HepG2 (cell line): ENCODE results near the gene ZCCHC10. TPM values are rescaled to one million over a fixed set of nuclear protein-coding genes. Genes with fewer than 3 reads are reported as not detected.

ENCODE experiments used
- CBX1 ChIP-seq: IDR thresholded peaks from one replicate; pipeline ENCODE4 v1.6.1; 2016; ENCODE audit warnings: antibody characterized with exemption, low read depth
- GABPA ChIP-seq, 2 experiments: IDR thresholded peaks; 2 replicates each; pipeline ENCODE4 v1.6.1; 2011 to 2016; ENCODE audit warnings: low read depth in 2 of 2, low read length in 1 of 2, missing biosample characterization in 1 of 2, missing genetic modification characterization in 1 of 2
- MAFF ChIP-seq: IDR thresholded peaks from 2 replicates; pipeline ENCODE4 v1.6.1; 2011; ENCODE audit warnings: low read depth, low read length, improper control_type of control experiment
- NR0B2 ChIP-seq: sonication (generic); formaldehyde crosslinking; IDR thresholded peaks from 2 replicates; pipeline ENCODE4 v1.4.0; 2020; ENCODE audit warnings: mild to moderate bottlenecking, missing genetic modification reagents
- RAD51 ChIP-seq: fragments of 450-650 bp; IDR thresholded peaks from 2 replicates; pipeline ENCODE4 v1.6.1; 2016; ENCODE audit warnings: borderline replicate concordance
- SALL2 ChIP-seq: sonication (generic); formaldehyde crosslinking; IDR thresholded peaks from 2 replicates; pipeline ENCODE4 v1.8.1; 2023; ENCODE audit warnings: mild to moderate bottlenecking, missing genetic modification reagents, inconsistent platforms
- SATB2 ChIP-seq: sonication (generic); formaldehyde crosslinking; IDR thresholded peaks from 2 replicates; pipeline ENCODE4 v1.5.0; 2020; ENCODE audit warnings: missing genetic modification reagents
- SKI ChIP-seq: fragments of 450-650 bp; IDR thresholded peaks from one replicate; pipeline ENCODE4 v1.6.1; 2018; ENCODE audit warnings: mild to moderate bottlenecking; ENCODE audit not compliant: partially characterized antibody
- SNAPC5 ChIP-seq: sonication (generic); formaldehyde crosslinking; IDR thresholded peaks from 2 replicates; pipeline ENCODE4 v1.8.1; 2023; ENCODE audit warnings: mild to moderate bottlenecking, missing genetic modification reagents, borderline replicate concordance
- TARDBP ChIP-seq: sonication (generic); formaldehyde crosslinking; IDR thresholded peaks from 2 replicates; pipeline ENCODE4 v1.8.0; 2022; ENCODE audit warnings: mild to moderate bottlenecking, missing genetic modification reagents
- TBX2 ChIP-seq: sonication (generic); formaldehyde crosslinking; IDR thresholded peaks from 2 replicates; pipeline ENCODE4 v1.5.0; 2020; ENCODE audit warnings: missing genetic modification reagents, mild to moderate bottlenecking, borderline replicate concordance
- U2AF1 ChIP-seq: fragments of 200-400 bp; formaldehyde crosslinking; optimal IDR thresholded peaks from 2 replicates; pipeline ENCODE3; 2017; ENCODE audit warnings: mild to moderate bottlenecking, low read depth, low read length
- ZFP37 ChIP-seq: sonication (generic); formaldehyde crosslinking; IDR thresholded peaks from 2 replicates; pipeline ENCODE4 v1.4.0; 2020; ENCODE audit warnings: missing genetic modification reagents, borderline replicate concordance
- ZFP82 ChIP-seq: sonication (generic); formaldehyde crosslinking; IDR thresholded peaks from 2 replicates; pipeline ENCODE4 v1.5.1; 2020; ENCODE audit warnings: mild to moderate bottlenecking, missing genetic modification reagents, borderline replicate concordance
- ZNF205 ChIP-seq: IDR thresholded peaks from 2 replicates; pipeline ENCODE4 v1.6.1; 2018; ENCODE audit warnings: missing biosample characterization, missing genetic modification reagents
- ZNF598 ChIP-seq: sonication (generic); formaldehyde crosslinking; IDR thresholded peaks from 2 replicates; pipeline ENCODE4 v1.5.1; 2020; ENCODE audit warnings: mild to moderate bottlenecking, missing genetic modification reagents, borderline replicate concordance
- ZNF782 ChIP-seq: sonication (generic); formaldehyde crosslinking; IDR thresholded peaks from 2 replicates; pipeline ENCODE4 v1.4.0; 2020; ENCODE audit warnings: missing genetic modification reagents, mild to moderate bottlenecking, borderline replicate concordance
- polyA plus RNA-seq, 8 experiments: library from polyadenylated mRNA; depleted of rRNA in 3 of 8; stranded (reverse) in 7 of 8; unstranded in 1 of 8; fragments of >200 nt; fragmentation: Illumina TruSeq in 4 of 8; extraction: Trizol in 4 of 8; gene quantifications; 2 replicates each; pipeline versions ENCODE4 v1.2.1 to v1.2.3, GENCODE V29; 2011 to 2016; ENCODE audit warnings: low read depth in 4 of 8, missing spikeins in 1 of 8, mixed read lengths in 1 of 8; ENCODE audit not compliant: insufficient read depth in 1 of 8
- total RNA-seq, 5 experiments: library from RNA; depleted of rRNA; stranded (reverse); fragments of >200 nt; fragmentation: Illumina TruSeq; extraction: Trizol; gene quantifications; 2 replicates each; pipeline ENCODE4 v1.2.3, GENCODE V29; 2016; ENCODE audit warnings: low read depth in 1 of 5
- TF ChIP-seq, protein P1 (sequence below): sonication (generic); formaldehyde crosslinking; IDR thresholded peaks from 2 replicates; pipeline ENCODE4 v1.4.0; 2020; ENCODE audit warnings: missing genetic modification reagents
- TF ChIP-seq, protein P2 (sequence below): sonication (generic); formaldehyde crosslinking; IDR thresholded peaks from 2 replicates; pipeline ENCODE4 v1.9.0; 2021; ENCODE audit warnings: missing genetic modification reagents, mild to moderate bottlenecking, borderline replicate concordance
- TF ChIP-seq, protein P3 (sequence below): sonication (generic); formaldehyde crosslinking; IDR thresholded peaks from 2 replicates; pipeline ENCODE4 v1.4.0; 2020; ENCODE audit warnings: missing genetic modification reagents
- TF ChIP-seq, protein P4 (sequence below): sonication (generic); formaldehyde crosslinking; IDR thresholded peaks from 2 replicates; pipeline ENCODE4 v1.5.1; 2020; ENCODE audit warnings: mild to moderate bottlenecking, moderate library complexity, missing genetic modification reagents
- TF ChIP-seq, protein P5 (sequence below): sonication (generic); formaldehyde crosslinking; IDR thresholded peaks from 2 replicates; pipeline ENCODE4 v1.5.0; 2020; ENCODE audit warnings: mild to moderate bottlenecking, missing genetic modification reagents

Gene ZCCHC10
- total and polyA plus RNA-seq, 2 of the 13 experiments (the other 11 are each of a cell fraction or from before 2014, with no cell fraction given) = 40.7 to 48.2 TPM

DNA sequence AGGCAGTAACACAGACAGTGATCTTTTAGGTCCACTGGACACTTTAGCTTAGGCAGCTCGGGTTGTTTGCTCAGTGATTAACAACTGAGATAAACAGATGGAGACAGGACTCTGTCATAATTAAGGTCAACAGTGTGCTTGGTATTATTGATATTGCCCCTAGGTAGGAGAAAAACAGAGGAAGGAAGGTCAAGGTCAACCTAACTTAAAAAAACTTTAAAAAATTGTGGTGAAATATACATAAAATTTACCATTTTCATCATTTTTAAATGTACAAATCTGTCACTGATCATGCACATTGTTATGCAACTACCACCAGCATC is 23.3 kb upstream of the ZCCHC10 start (continued):
- TF ChIP-seq, protein P1, sequence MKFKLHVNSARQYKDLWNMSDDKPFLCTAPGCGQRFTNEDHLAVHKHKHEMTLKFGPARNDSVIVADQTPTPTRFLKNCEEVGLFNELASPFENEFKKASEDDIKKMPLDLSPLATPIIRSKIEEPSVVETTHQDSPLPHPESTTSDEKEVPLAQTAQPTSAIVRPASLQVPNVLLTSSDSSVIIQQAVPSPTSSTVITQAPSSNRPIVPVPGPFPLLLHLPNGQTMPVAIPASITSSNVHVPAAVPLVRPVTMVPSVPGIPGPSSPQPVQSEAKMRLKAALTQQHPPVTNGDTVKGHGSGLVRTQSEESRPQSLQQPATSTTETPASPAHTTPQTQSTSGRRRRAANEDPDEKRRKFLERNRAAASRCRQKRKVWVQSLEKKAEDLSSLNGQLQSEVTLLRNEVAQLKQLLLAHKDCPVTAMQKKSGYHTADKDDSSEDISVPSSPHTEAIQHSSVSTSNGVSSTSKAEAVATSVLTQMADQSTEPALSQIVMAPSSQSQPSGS (CRISPR knock-in tag) = peak; percentile 52
- peak; percentile 89 for TF ChIP-seq SKI
- no peak; the same call in 1 of the 2 replicates for TF ChIP-seq ZNF782 (CRISPR knock-in tag)
- TF ChIP-seq TARDBP (CRISPR knock-in tag) = peak; percentile 86; the same call in 1 of the 2 replicates
- TF ChIP-seq SALL2 (CRISPR knock-in tag) = no peak
- no peak for TF ChIP-seq ZFP82
- TF ChIP-seq SNAPC5 (CRISPR knock-in tag) = no peak
- TF ChIP-seq, protein P2, sequence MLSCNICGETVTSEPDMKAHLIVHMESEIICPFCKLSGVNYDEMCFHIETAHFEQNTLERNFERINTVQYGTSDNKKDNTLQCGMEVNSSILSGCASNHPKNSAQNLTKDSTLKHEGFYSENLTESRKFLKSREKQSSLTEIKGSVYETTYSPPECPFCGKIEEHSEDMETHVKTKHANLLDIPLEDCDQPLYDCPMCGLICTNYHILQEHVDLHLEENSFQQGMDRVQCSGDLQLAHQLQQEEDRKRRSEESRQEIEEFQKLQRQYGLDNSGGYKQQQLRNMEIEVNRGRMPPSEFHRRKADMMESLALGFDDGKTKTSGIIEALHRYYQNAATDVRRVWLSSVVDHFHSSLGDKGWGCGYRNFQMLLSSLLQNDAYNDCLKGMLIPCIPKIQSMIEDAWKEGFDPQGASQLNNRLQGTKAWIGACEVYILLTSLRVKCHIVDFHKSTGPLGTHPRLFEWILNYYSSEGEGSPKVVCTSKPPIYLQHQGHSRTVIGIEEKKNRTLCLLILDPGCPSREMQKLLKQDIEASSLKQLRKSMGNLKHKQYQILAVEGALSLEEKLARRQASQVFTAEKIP = no peak
- peak; percentile 73 for TF ChIP-seq TBX2 (CRISPR knock-in tag)
- peak; percentile 41; the same call in 1 of the 2 replicates for TF ChIP-seq ZNF205 (CRISPR knock-in tag)
- TF ChIP-seq, protein P3, sequence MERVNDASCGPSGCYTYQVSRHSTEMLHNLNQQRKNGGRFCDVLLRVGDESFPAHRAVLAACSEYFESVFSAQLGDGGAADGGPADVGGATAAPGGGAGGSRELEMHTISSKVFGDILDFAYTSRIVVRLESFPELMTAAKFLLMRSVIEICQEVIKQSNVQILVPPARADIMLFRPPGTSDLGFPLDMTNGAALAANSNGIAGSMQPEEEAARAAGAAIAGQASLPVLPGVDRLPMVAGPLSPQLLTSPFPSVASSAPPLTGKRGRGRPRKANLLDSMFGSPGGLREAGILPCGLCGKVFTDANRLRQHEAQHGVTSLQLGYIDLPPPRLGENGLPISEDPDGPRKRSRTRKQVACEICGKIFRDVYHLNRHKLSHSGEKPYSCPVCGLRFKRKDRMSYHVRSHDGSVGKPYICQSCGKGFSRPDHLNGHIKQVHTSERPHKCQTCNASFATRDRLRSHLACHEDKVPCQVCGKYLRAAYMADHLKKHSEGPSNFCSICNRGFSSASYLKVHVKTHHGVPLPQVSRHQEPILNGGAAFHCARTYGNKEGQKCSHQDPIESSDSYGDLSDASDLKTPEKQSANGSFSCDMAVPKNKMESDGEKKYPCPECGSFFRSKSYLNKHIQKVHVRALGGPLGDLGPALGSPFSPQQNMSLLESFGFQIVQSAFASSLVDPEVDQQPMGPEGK = peak; percentile 48
- no peak for TF ChIP-seq MAFF
- TF ChIP-seq CBX1 = no peak
- TF ChIP-seq ZFP37 (CRISPR knock-in tag) = no peak
- no peak for TF ChIP-seq RAD51
- no peak for TF ChIP-seq GABPA (IDR thresholded peaks at IDR 0.05; ENCODE audit: low read depth, low read length)
- peak; percentile 55 for TF ChIP-seq GABPA (CRISPR knock-in tag; IDR thresholded peaks at IDR 0.05; ENCODE audit: low read depth)
- no peak for TF ChIP-seq U2AF1
- TF ChIP-seq, protein P4, sequence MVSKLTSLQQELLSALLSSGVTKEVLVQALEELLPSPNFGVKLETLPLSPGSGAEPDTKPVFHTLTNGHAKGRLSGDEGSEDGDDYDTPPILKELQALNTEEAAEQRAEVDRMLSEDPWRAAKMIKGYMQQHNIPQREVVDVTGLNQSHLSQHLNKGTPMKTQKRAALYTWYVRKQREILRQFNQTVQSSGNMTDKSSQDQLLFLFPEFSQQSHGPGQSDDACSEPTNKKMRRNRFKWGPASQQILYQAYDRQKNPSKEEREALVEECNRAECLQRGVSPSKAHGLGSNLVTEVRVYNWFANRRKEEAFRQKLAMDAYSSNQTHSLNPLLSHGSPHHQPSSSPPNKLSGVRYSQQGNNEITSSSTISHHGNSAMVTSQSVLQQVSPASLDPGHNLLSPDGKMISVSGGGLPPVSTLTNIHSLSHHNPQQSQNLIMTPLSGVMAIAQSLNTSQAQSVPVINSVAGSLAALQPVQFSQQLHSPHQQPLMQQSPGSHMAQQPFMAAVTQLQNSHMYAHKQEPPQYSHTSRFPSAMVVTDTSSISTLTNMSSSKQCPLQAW = no peak
- no peak for TF ChIP-seq NR0B2 (CRISPR knock-in tag)
- TF ChIP-seq ZNF598 (CRISPR knock-in tag) = no peak
- TF ChIP-seq, protein P5, sequence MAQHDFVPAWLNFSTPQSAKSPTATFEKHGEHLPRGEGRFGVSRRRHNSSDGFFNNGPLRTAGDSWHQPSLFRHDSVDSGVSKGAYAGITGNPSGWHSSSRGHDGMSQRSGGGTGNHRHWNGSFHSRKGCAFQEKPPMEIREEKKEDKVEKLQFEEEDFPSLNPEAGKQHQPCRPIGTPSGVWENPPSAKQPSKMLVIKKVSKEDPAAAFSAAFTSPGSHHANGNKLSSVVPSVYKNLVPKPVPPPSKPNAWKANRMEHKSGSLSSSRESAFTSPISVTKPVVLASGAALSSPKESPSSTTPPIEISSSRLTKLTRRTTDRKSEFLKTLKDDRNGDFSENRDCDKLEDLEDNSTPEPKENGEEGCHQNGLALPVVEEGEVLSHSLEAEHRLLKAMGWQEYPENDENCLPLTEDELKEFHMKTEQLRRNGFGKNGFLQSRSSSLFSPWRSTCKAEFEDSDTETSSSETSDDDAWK = no peak
- no peak for TF ChIP-seq SATB2 (CRISPR knock-in tag)
